HG03196 (cell line): ENCODE data around the gene KLK5.
A peak's percentile ranks its signal among the peaks of the same experiment; 100 is the strongest.

ENCODE experiments used
- ATAC-seq: cut with Tn5 transposase; IDR thresholded peaks from one replicate; pipeline ENCODE4 v1.9.1; 2021; ENCODE audit not compliant: unreplicated experiment

Gene KLK5

DNA sequence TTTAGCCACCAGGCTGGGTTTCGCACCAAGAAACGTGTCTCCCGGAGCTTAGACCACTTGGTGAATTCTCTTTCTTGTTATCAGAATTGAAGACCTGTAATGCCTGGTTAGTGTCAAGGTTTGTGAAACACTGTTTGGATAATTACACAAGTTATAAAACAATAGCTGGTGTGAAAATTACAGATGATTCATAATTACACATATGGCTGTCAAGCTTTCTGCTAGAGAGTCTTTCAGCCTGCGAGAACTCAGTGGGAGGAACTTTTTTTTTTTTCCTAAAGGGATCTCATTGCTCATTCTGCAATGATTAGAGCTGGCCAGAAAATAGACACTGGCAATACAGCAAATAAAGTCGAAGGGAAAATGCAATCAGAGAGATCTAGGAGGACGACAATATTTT is 28.3 kb downstream of the KLK5 start:
- no peak for ATAC-seq

DNA sequence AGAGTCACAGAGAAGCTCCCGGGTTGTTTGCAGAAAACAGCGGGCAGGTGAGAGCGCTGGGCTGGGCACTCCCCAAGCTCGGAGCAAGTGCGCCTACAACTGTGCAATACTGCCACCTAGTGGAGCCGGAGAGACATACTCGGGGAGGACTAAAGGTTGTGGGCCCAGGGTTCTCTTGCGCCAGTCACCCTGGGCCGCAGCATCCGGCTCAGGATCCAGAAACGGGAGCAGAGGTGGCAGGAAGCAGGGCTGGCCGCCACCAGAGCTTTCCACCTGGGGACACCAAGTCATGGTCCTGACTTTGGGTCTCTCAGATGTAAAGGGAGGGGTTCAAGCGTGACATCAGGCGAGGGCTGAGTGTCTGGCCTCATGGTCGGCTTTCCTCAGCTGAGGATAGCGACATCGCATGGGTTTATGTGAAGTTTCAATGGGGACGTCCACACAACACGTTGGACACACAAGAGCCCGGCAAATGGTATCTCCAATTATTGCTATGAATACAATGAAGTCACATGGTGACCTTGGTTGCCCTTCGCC is 30.5 kb downstream of the KLK5 start:
- ATAC-seq: peak; percentile 74

DNA sequence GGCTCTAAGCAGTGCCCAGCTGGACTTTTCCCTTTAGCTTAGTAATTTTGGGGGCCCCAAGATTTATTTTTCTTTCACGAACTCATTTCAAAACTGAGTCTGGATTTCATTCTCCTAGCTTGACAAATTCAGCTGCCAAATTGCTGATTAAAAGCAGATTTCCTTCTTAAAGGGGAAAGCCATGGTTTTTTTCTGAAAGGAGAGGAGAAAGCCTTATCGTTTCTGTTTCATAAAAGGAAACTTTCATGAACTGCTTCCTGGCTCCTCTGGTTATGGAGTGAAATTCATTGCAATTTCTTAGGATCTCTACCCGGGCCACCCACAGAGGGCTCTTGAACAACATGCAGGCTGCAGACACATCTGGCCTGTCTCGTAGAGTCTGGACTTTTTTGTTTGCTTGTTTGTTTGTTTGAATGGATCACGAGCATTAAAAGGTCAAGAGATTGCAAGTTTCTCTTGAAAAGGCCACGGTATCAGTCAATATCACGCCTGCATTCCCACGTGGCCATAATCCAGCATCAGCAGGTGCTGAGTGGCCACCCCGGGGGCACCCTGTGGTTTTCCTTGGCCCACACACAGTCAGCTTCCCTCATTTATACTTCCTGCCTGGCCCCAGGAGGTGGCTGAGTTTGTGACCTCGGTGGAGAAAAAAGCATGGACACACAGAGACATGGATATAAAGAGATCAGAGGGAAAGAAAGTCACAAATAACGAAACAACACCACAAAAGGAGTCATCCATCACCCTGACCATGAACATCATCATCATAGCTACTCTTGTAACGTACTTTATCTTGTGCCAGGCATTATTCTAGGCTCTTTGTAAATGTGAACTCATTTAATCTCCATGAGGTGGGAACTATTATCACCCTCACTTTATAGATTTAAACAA is 31.2 kb downstream of the KLK5 start:
- ATAC-seq: no peak

DNA sequence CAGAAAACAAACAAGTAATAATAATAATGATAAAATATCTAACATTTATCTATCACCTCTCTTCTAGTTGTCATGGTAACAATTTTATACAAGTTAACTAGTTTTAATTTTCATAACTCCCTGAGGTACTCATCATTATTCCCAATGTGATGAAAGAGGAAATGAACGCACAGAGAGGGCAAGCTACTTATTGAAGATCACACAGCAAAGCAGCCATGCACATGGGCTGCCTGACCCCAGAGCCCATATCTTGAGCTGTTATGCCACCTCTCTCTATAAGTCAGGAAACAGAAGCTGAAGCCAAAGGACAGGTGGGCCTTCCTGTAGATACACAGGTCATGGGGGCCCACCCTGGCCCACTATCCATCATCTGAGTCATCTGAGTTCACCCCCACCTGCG is 36.8 kb downstream of the KLK5 start:
- no peak for ATAC-seq

DNA sequence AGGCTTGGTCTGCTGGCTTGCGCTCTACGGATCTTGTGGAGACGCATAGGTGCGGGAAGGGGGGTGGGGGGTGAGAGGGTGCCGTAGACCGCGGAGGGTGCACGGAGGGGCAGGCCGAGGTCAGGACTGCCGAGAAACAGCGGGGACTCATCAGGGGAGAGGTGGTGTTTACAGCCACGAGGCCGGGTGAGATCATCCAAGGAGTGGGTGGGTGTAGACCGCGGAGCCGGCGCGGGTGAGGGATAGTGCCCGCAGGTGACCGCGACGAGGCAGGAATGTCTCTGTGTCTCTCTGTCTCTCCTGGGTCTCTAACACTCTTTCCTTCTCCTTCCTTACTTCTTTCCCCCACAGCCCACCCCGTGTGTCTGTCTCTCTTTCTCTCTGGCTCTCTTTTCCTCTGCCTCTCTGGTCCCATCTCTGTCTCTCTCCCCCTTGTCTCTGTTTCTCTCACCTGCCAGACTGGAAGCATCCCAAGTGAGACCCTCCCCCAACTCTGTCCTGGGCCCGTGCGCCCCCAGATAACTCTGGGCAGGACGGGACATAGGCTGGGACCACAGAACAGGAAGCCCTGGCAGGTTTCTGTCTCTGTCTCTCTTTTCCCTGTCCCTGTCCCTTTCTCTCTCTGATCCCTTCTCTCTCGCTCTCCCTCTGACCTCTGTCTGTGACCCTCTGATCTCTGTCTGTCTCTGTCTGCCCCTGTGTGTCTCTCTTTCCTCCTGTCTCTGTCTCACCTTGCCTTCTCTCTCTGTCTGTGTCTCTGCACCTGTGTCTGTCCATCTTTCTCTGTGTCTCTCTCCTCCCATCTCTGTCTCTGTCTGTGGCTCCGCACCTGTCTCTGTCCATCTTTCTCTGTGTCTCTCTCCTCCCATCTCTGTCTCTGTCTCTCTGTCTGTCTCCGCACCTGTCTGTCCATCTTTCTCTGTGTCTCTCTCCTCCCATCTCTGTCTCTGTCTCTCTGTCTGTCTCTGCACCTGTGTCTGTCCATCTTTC is 39.8 kb downstream of the KLK5 start:
- no peak for ATAC-seq

DNA sequence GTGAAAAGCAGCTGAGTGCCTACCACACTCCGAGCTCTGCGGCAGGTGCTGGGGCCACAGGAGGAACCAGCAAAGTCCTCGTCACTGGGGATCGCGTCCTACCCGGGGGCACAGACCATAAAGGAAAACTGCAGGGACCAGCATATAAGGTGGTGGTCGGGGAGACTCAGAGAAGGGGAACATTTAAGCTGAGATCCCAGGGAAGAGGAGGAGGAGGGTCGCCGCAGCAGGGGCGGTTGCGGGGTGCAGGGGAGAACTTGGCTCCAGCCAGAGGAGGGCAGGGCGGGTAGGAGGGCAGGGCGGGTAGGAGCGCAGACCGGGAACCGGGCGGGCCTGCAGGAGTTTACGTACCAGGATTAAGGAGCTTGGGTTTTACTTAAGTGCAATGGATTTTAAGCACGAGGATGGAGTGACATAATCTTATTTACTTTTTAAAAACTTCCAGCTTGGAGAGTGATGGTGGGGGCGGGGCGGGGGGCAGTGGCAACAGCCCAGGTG is 40.7 kb downstream of the KLK5 start:
- ATAC-seq: no peak

DNA sequence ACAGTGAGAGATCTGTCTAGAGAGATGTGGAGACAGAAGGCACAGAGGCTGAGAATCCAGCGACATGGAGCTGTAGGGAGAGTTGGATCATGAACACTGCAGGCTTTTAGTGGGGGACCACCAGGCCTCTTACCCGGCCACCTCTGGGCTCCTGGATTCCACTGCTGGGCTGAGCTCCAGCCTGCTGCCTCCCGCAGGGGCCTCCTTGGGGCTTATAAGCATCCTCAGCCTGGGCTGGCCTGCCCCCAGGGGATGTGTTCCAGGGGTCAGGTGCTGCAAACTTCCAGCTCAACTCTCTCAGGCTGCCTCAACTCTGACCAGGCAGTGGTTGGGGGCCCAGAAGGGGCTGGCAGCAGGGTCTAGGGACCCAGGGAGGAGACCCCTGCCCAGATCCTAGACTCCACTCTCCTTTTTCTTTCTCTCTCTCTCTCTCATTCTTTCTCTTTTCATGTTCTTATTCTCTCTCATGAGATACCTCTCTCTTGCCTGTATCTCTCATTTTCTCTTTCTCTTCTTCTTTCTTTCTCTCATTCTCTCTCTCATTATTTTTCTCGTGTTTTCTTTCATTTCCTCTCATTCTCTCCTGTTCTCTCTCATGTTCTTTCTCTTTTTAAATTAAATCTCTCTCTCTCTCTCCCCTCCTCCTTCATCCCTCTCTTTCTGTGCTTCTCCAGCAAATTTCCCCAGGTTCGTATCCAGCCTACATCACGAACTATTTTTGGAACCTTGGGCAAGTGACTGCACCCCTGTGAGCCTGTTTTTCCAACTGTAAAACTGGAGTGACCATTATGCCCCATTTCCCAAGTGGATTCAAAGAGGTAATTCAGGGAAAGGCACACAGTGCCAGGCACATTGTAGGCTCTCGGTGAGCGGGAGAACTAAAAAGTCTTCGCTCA is 41.4 kb downstream of the KLK5 start, which contains the start of gene KLK4:
KLK4 (minus strand) TSS at position 190 of the 896 bp plus-strand sequence. CDS start 657 bp downstream, outside the sequence.
- ATAC-seq: no peak

DNA sequence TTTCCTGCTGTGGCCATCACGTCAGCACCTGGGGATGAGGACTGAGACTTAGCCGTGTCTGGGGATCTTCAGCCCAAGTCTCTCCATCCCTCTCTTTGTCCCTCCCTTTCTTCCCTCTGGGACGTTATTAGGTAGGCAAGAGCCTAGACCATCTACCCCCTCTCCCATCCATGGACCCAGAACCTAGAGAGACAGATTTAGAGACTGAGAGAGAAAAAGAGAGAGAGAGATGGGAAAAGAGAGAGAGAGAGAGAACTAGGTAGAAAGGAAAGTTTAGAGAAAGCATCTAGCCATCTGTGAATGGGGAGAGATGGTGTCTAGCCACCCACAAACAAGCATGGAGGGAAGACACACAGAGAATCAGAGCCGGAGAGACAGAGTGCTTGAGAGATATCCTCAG is 42.1 kb downstream of the KLK5 start:
- ATAC-seq: no peak

DNA sequence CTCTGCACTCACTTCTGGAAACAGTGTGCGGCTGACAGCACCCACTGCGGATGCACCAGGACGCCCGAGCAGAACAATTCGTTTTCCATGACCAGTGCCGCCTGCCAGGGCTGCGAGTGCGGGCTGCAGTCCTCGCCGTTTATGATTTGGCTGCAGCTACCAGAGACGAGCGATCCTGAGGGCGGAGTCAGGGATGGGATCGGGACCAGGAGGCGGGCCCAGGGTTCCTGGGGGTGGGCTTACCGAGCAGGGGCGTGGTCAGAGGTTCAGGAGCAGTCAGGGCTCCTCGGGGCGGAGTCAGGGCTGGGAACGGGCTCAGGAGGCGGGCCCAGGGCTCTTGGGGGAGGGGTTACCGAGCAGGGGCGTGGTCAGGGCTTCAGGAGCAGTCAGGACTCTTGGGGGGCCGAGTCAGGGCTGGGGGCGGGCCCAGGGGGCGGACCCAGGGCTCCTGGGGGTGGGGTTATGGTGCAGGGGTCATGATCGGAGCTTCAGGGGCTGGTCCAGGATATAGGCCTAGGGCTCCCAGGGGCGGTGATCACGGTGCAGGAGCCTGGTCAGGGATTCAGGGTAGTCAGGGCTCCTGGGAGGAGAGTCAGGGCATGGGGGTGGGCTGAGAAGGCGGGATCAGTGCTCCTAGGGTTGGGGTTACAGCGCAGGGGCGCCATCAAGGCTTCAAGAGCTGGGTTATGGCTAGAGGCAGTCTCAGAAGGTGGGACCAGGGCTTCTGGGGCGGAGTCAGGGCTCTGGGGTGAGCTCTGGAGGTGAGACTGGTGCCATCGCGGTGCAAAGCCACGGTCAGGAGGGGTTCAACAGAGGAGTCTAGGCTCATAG is 43.4 kb downstream of the KLK5 start:
- ATAC-seq: peak; percentile 63

DNA sequence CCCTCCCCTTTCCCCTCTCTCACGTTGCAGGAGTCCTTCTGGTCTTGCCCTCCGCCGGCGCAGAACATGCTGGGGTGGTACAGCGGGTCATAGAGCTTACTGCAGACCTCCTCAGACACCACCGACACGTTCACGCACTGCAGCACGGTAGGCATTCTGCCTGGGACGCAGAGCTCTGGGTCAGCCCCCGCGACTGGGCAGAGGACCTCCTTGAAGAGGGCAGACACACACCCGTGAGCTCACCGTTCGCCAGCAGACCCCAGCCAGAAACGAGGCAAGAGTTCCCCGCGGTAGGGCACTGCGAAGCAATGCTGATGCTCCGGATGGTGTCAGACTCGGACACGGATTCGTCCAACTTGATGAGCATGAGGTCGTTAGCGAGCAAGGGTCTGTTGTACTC is 44.5 kb downstream of the KLK5 start:
- no peak for ATAC-seq

DNA sequence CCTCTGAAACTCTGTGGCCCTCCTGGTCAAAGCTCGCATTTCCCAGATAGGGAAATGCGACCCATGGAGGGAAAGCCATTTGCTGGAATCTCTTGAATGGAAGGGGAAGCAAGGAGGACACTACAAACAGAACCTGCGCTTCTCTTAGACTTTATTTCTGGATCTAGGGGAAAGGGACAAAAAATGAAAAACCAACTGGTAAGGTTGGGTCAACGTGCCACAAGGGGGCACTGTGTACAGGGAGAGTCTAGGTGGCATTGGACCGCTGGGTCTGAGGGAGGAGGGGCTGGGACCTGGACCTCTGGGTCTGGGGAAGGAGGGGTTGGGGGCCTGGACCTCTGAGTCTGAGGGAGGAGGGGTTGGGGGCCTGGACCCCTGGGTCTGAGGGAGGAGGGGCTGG is 46.6 kb downstream of the KLK5 start:
- ATAC-seq: no peak

DNA sequence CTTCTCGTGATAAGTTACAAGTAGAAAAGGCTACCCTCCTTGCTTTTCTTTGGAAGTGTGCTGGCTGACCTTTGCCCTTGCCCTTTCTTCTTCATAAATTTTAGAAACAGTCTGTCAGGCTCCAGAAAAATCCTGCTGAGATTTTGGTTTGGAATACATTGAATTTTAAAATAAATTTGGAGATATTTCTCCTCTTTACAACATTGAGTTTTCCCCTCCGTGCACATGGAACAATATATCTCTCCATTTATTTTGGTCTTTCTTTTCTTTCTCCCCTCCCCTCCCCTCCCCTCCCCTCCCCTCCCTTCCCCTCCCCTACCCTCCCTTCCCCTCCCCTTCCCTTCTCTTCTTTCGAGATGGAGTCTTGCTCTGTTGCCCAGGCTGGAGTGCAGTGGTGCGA is 50.2 kb downstream of the KLK5 start:
- no peak for ATAC-seq

DNA sequence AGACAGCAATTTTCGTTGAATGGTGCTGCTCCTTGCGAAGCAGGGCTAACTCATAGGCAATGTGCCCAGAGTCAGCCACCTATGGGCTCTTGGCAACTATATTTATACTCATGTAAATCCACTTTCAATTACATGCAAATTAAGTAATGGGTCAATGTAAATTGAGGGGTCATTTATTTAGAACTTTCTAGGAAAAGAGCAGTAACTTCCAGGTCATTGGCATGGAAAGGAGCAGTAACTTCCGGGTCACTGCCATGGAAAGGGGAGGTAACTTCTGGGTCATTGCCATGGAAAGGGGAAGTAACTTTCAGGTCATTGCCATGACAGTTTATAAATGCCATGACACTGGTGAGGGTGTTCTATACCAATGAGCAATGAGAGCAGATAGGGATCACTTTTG is 53.3 kb downstream of the KLK5 start:
- ATAC-seq: no peak

DNA sequence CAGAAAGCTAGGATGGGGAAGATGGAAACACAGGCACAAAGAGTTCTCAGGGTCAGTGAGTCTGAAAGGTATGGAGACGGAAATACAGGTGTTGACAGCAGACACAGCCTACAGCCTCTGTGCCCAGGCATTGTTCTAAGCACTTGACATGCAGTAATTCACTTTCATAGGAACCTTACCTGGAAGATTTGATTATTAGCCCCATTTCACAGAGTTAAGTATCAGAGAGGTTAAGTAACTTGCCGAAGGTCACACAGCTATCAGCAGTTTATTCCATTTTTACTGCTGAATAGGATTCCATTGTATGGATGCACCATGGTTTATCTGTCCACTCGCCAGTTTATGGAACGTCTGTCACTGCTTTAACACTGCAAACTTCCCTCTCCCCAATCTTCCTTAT is 54.8 kb downstream of the KLK5 start:
- no peak for ATAC-seq

DNA sequence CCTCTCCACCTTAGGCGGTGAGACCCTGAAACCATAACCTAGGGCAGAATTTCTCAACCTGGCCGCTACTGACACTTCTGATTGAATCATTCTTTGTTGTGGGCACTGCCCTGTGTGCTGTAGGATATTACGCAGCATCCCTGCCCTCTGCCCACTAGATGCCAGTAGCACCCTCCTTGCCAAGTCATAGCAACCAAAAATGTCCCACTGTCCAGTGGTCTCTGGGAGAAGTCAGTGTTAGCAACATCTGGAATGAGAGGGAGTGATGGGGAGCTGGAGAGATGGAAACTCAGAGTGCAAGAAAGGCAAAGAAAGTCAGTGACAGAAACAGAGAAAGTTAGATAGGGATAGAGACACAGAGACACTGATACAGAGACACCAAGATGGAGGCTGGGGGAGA is 55.2 kb downstream of the KLK5 start:
- peak; percentile 11 for ATAC-seq

DNA sequence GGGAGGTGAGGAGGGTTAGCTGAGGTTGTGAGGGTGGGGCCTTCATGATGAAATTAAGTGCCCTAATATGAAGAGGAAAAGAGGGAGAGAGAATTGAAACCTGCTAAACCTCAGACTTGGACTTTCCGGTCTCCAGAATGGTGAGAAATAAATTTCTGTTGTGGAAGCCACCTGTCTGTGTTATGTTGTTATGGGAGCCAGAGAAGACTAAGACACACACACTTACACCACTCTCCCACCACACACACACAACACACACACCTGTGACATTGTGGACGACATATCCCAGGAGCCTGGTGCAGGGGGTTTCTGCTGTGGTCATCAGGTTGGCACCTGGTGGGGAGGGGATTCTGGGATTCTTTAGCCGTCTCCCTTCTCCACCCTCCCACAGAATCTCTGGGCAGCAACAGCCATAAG is 55.6 kb downstream of the KLK5 start:
- peak; percentile 39 for ATAC-seq

DNA sequence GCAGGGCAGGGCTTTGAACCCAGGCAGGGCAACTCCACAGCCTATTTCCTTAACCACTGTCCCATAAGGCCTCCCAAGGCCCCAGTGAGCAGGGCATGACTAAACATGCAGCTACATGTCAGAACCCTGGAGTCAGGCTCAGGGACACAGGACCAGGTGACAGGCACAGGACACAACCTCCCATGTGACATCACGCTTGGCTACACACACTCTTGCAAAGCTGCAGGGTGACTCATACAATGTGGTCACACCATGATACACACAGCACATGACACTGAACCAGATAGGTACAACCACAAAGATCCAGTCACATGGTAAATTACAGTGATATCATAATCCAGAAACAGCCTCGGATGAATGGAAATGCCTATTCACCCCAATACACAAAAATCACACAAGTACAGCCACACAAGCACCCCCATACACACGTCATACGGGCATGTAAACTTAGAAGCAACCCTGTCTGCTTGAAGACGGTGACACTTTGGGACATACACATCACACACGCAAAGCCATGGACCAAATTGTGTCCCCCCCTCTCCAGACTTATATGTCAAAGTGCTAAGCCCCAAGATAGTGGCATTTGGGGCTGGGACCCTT is 56.1 kb downstream of the KLK5 start:
- peak; percentile 76 for ATAC-seq

DNA sequence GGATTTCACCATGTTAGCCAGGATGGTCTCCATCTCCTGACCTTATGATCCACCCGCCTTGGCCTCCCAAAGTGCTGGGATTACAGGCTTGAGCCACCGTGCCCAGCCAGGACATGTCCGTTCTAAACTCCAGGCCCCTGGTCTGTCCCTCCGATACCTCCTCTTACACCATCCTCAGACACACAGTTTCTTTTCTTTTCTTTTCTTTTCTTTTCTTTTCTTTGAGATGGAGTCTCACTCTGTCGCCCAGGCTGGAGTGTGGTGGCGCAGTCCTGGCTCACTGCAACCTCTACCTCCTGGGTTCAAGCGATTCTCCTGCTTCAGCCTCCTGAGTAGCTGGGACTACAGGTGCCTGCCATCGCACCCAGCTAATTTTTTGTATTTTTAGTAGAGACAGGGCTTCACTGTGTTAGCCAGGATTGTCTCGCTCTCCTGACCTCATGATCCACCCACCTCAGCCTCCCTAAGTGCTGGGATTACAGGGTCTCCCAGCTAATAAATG is 56.7 kb downstream of the KLK5 start:
- ATAC-seq: peak; percentile 0
